Measurements from ENCODE around the gene REXO5. TPM values are rescaled to one million over a fixed set of nuclear protein-coding genes. Genes with fewer than 3 reads are reported as not detected.

Gene REXO5
- total and polyA plus RNA-seq, 9 of the 15 experiments (the other 6 are each of a cell fraction or from before 2014, with no cell fraction given), result 10.5 to 45.1 (median 25.4) TPM

GRCh38 chr16:20844588-20844987, 38.3 kb downstream of the REXO5 start:
- no peak for DNase-seq (ENCODE audit: extremely low read depth in 1 of 4, low spot score in 3 of 4)
- no peaks in the 10 kb centered on the region for H3K9me1 ChIP-seq (ENCODE audit: control insufficient read depth, insufficient read depth, low read length)
- no peak for FAIRE-seq
- no peak overlapping the region for H2AFZ ChIP-seq (ENCODE audit: low read depth, low read length)
- 72% methylated on average over 3 of the region's 3 CpGs for WGBS (ENCODE audit: insufficient coverage, low coverage, missing lambda C conversion rate)
- intact Hi-C loops (cut with micrococcal nuclease) (no loop called here), in situ Hi-C loops (cut with MboI) (no loop called here)
- no peaks in the 10 kb centered on the region for H4K20me1 ChIP-seq (replicated peaks; ENCODE audit: control insufficient read depth, insufficient read depth, low read length)
- H3K9me3 ChIP-seq (replicated peaks; ENCODE audit: control insufficient read depth, insufficient read depth, low read depth, low read length), result no peaks in the 10 kb centered on the region
- H3K4me2 ChIP-seq (ENCODE audit: insufficient read depth, low read length), result no peak overlapping the region
- H3K27ac ChIP-seq (ENCODE audit: extremely low read depth, low read depth, low read length), result no peak overlapping the region
- H3K36me3 ChIP-seq (ENCODE audit: control insufficient read depth, insufficient read depth, low read length), result peaks cover 76% of the 10 kb centered on the region; the same call in 2 of the 3 replicates
- H3K9ac ChIP-seq (ENCODE audit: insufficient read depth in 1 of 2, low read depth in 2 of 2, low read length in 2 of 2), result no peak overlapping the region
- CTCF ChIA-PET (ENCODE audit: low intra/inter-chr PET ratio), result no interaction called here
- no TSS peak for BruUV-seq (replicated peaks)
- no peaks in the 10 kb centered on the region for H3K4me1 ChIP-seq (replicated peaks in 1 of 2; ENCODE audit: control insufficient read depth in 2 of 2, insufficient read depth in 2 of 2, low read length in 2 of 2)
- H3K27me3 ChIP-seq (ENCODE audit: control insufficient read depth in 2 of 2, insufficient read depth in 2 of 2, low read length in 2 of 2), result no peaks in the 10 kb centered on the region
- H3K79me2 ChIP-seq (ENCODE audit: control insufficient read depth, insufficient read depth, low read length), result no peaks in the 10 kb centered on the region
- POLR2A ChIA-PET, result interaction anchor here (0.5 to 0.9 kb wide), 3 partner anchors 23 to 63 kb away, joined by 3 read pairs; no protein-coding TSS in a partner anchor
- no peak overlapping the region for H3K4me3 ChIP-seq
- no peak for ATAC-seq
- TF ChIP-seq CTBP1 (IDR thresholded peaks at IDR 0.05; ENCODE audit: borderline replicate concordance) (no peak), ILK (tag; IDR thresholded peaks at IDR 0.05; ENCODE audit: borderline replicate concordance, low read depth) (no peak), MYC (IDR thresholded peaks at IDR 0.05; ENCODE audit: low read depth, low read length) (no peak), MYC (CRISPR knock-in tag; IDR thresholded peaks at IDR 0.05; ENCODE audit: borderline replicate concordance, low read depth) (no peak), ZNF449 (CRISPR knock-in tag; IDR thresholded peaks at IDR 0.05) (no peak), SNAPC5 (CRISPR knock-in tag; IDR thresholded peaks at IDR 0.05) (no peak), RAD21 (CRISPR knock-in tag; conservative IDR thresholded peaks at IDR 0.05 in 1 of 2, IDR thresholded peaks at IDR 0.05 in 1 of 2) (no peak), RUNX1 (IDR thresholded peaks at IDR 0.05; ENCODE audit: low read depth) (no peak), E2F5 (CRISPR knock-in tag; IDR thresholded peaks at IDR 0.05) (no peak), KLF16 (IDR thresholded peaks at IDR 0.05) (no peak), ZNF436 (CRISPR knock-in tag; IDR thresholded peaks at IDR 0.05) (no peak), SMAD2 (IDR thresholded peaks at IDR 0.05; ENCODE audit: low read depth, low read length) (no peak), IRF1 (CRISPR knock-in tag; IDR thresholded peaks at IDR 0.05; ENCODE audit: borderline replicate concordance) (no peak), FOXP1 (CRISPR knock-in tag; IDR thresholded peaks at IDR 0.05) (no peak), ZNF609 (CRISPR knock-in tag; IDR thresholded peaks at IDR 0.05; ENCODE audit: borderline replicate concordance) (no peak)
